Caco-2 (cell line): ENCODE data around the gene PNO1. TPM values are rescaled to one million over a fixed set of nuclear protein-coding genes. Genes with fewer than 3 reads are reported as not detected.

Source experiments
- BruUV-seq: library from RNA; stranded (reverse); fragments of 400-500 nt; replicated peaks from 2 replicates; lab custom pipeline; 2021; lab: Mats Ljungman, UMichigan
- CTCF ChIA-PET: fragments of 300-600 bp; sonication (Branson Sonifier 250); formaldehyde crosslinking; loops from one replicate; lab custom pipeline; 2022; ENCODE audit warnings: antibody characterized with exemption; lab: Charles Lee
- POLR2A ChIA-PET: fragments of 300-600 bp; sonication (Branson Sonifier 250); formaldehyde crosslinking; loops from one replicate; lab custom pipeline; 2022; ENCODE audit warnings: antibody characterized with exemption; lab: Charles Lee
- DNase-seq, 2 experiments: peaks; one replicate each; pipeline versions ENCODE4 v3.0.0 to v3.0.0-alpha.2; 2020 to 2022
- H3K27me3 ChIP-seq: replicated peaks from 2 replicates; pipeline ENCODE4 v1.6.0; 2011; ENCODE audit warnings: low read length; ENCODE audit not compliant: control insufficient read depth, insufficient read depth
- H3K36me3 ChIP-seq: 2 replicates; pipeline ENCODE4 v1.5.1; 2011; ENCODE audit warnings: low read length; ENCODE audit not compliant: control insufficient read depth, insufficient read depth
- H3K4me1 ChIP-seq: fragments of 250-450 bp; sonication (Bioruptor Pico); 2 replicates; pipeline ENCODE4 v1.5.1; 2020; ENCODE audit warnings: mild to moderate bottlenecking
- H3K4me3 ChIP-seq: 2 replicates; pipeline ENCODE4 v1.5.1; 2011; ENCODE audit warnings: low read depth, mild to moderate bottlenecking, control low read depth, low read length
- H3K9me3 ChIP-seq: fragments of 250-450 bp; sonication (Bioruptor Pico); 2 replicates; pipeline ENCODE4 v1.5.1; 2020; ENCODE audit warnings: mild to moderate bottlenecking, moderate library complexity
- H3K27ac Mint-ChIP-seq: one replicate; pipeline ENCODE4 v1.8.0; 2022; ENCODE audit warnings: mixed read lengths; ENCODE audit not compliant: unreplicated experiment
- H3K27me3 Mint-ChIP-seq: one replicate; pipeline ENCODE4 v1.8.0; 2022; ENCODE audit warnings: mixed read lengths; ENCODE audit not compliant: insufficient read depth, unreplicated experiment
- H3K36me3 Mint-ChIP-seq: one replicate; pipeline ENCODE4 v1.8.0; 2022; ENCODE audit warnings: mild to moderate bottlenecking, mixed read lengths; ENCODE audit not compliant: insufficient read depth, unreplicated experiment
- H3K4me1 Mint-ChIP-seq: one replicate; pipeline ENCODE4 v1.8.0; 2022; ENCODE audit warnings: low read depth, mixed read lengths; ENCODE audit not compliant: unreplicated experiment
- H3K4me3 Mint-ChIP-seq: one replicate; pipeline ENCODE4 v1.8.0; 2022; ENCODE audit warnings: mild to moderate bottlenecking, moderate library complexity, mixed read lengths; ENCODE audit not compliant: unreplicated experiment
- H3K9me3 Mint-ChIP-seq: one replicate; pipeline ENCODE4 v1.8.0; 2022; ENCODE audit warnings: mixed read lengths; ENCODE audit not compliant: unreplicated experiment
- CTCF ChIP-seq, 2 experiments: fragments of 200-600 bp in 1 of 2; IDR thresholded peaks; 1 replicate in 1 of 2; 2 replicates in 1 of 2; pipeline versions ENCODE4 v1.5.1 to v1.8.0; 2011 to 2022; ENCODE audit warnings: antibody characterized with exemption in 1 of 2, control low read depth in 1 of 2, inconsistent platforms in 1 of 2, low read depth in 1 of 2, low read length in 1 of 2, mild to moderate bottlenecking in 1 of 2, moderate library complexity in 1 of 2; ENCODE audit not compliant: insufficient read depth in 1 of 2, severe bottlenecking in 1 of 2, unreplicated experiment in 1 of 2
- intact Hi-C: fragments of 100-400 bp; cut with micrococcal nuclease; formaldehyde crosslinking; loops from one replicate; pipeline ENCODE4 v1.10.0; 2022; ENCODE audit not compliant: unreplicated experiment
- total RNA-seq: library from RNA; stranded (reverse); gene quantifications from 2 replicates; pipeline ENCODE4 v1.2.3, GENCODE V29; 2022

PNO1 gene
- total RNA-seq, 1 experiment from 2014 or later = 37.0 TPM

GRCh38 chr2:68187329-68187728, 29.6 kb downstream of the PNO1 start:
- Mint-ChIP-seq H3K4me1 (peaks cover 5% of the 10 kb centered on the region), H3K27ac (no peak overlapping the region), H3K9me3 (no peaks in the 10 kb centered on the region), H3K36me3 (peaks cover 19% of the 10 kb centered on the region), H3K4me3 (no peak overlapping the region), H3K27me3 (no peaks in the 10 kb centered on the region)
- TF ChIP-seq CTCF (IDR thresholded peaks at IDR 0.05; ENCODE audit: insufficient read depth in 1 of 2, low read depth in 1 of 2, low read length in 1 of 2, severe bottlenecking in 1 of 2, unreplicated experiment in 1 of 2) = no peak
- H3K4me3 ChIP-seq = no peak overlapping the region
- no TSS peak for BruUV-seq
- no peaks in the 10 kb centered on the region for H3K27me3 ChIP-seq
- ChIA-PET POLR2A (no interaction called here), CTCF (no interaction called here)
- intact Hi-C loops = loop anchor here (1.0 to 2.0 kb wide), 2 partner anchors 9 to 65 kb away; no protein-coding TSS in a partner anchor
- no peaks in the 10 kb centered on the region for H3K36me3 ChIP-seq
- no peaks in the 10 kb centered on the region for H3K4me1 ChIP-seq
- no peaks in the 10 kb centered on the region for H3K9me3 ChIP-seq
- DNase-seq = no peak

- H3K27me3 ChIP-seq = no peaks in the 10 kb centered on the region
- DNase-seq = no peak
- TF ChIP-seq CTCF (IDR thresholded peaks at IDR 0.05; ENCODE audit: insufficient read depth in 1 of 2, low read depth in 1 of 2, low read length in 1 of 2, severe bottlenecking in 1 of 2, unreplicated experiment in 1 of 2) = no peak
- H3K36me3 ChIP-seq = no peaks in the 10 kb centered on the region
- Mint-ChIP-seq H3K4me1 (peaks cover 17% of the 10 kb centered on the region), H3K27ac (no peak overlapping the region), H3K27me3 (no peaks in the 10 kb centered on the region), H3K4me3 (no peak overlapping the region), H3K9me3 (no peaks in the 10 kb centered on the region), H3K36me3 (peaks cover 14% of the 10 kb centered on the region)
- intact Hi-C loops = no loop called here
- H3K4me1 ChIP-seq = no peaks in the 10 kb centered on the region
- H3K9me3 ChIP-seq = no peaks in the 10 kb centered on the region
- BruUV-seq = no TSS peak
- CTCF ChIA-PET = interaction anchor here (1.0 kb wide), 1 partner anchor 37 kb away, joined by 3 read pairs; no protein-coding TSS in a partner anchor
- POLR2A ChIA-PET = no interaction called here
- no peak overlapping the region for H3K4me3 ChIP-seq
These were observed 31.1 kb downstream of the PNO1 start for GRCh38 chr2:68188831-68189230.

GRCh38 chr2:68189991-68190784, 32.5 kb downstream of the PNO1 start:
- no peak overlapping the region for H3K27ac Mint-ChIP-seq

More at GRCh38 chr2:68189991-68190784, 32.5 kb downstream of the PNO1 start:
- Histone ChIP-seq H3K4me3 (no peak overlapping the region), H3K36me3 (no peaks in the 10 kb centered on the region), H3K9me3 (no peaks in the 10 kb centered on the region), H3K4me1 (no peaks in the 10 kb centered on the region), H3K27me3 (no peaks in the 10 kb centered on the region)
- ChIA-PET CTCF (no interaction called here), POLR2A (no interaction called here)
- intact Hi-C loops = loop anchor here (2.0 kb wide), 1 partner anchor 33 kb away; the partner anchor contains the start of gene PNO1
- BruUV-seq = no TSS peak
- Mint-ChIP-seq H3K9me3 (no peaks in the 10 kb centered on the region), H3K27me3 (no peaks in the 10 kb centered on the region), H3K4me3 (no peak overlapping the region), H3K36me3 (peaks cover 13% of the 10 kb centered on the region), H3K4me1 (peaks cover 17% of the 10 kb centered on the region)
- DNase-seq = no peak
- no peak for TF ChIP-seq CTCF (IDR thresholded peaks at IDR 0.05; ENCODE audit: insufficient read depth in 1 of 2, low read depth in 1 of 2, low read length in 1 of 2, severe bottlenecking in 1 of 2, unreplicated experiment in 1 of 2)
